Kidney tubule cell (primary cell): ENCODE measurements around the gene HTR7.

ENCODE experiments used
- DNase-seq: peaks from one replicate; pipeline ENCODE4 v3.0.0-alpha.2; 2018; ENCODE audit warnings: low spot score

Gene HTR7

GRCh38 chr10:90740265-90740664, 117.6 kb downstream of the HTR7 start:
- DNase-seq = no peak

- DNase-seq = no peak
Observed at GRCh38 chr10:90738885-90739284, 119.0 kb downstream of the HTR7 start.

GRCh38 chr10:90734415-90734814, 123.4 kb downstream of the HTR7 start:
- DNase-seq = no peak

- DNase-seq = no peak
Observed at GRCh38 chr10:90732581-90732980, 125.3 kb downstream of the HTR7 start.

- DNase-seq = peak; percentile 42
Observed at GRCh38 chr10:90723416-90724068, 134.3 kb downstream of the HTR7 start.

- no peak for DNase-seq
Observed at GRCh38 chr10:90722832-90723231, 135.0 kb downstream of the HTR7 start.

GRCh38 chr10:90718182-90718581, 139.7 kb downstream of the HTR7 start:
- DNase-seq = no peak

GRCh38 chr10:90712529-90712928, 145.3 kb downstream of the HTR7 start:
- DNase-seq = no peak

- DNase-seq = no peak
Observed at GRCh38 chr10:90709727-90710126, 148.1 kb downstream of the HTR7 start.

- DNase-seq = no peak
Observed at GRCh38 chr10:90707657-90708056, 150.2 kb downstream of the HTR7 start.

- DNase-seq = no peak
Observed at GRCh38 chr10:90701428-90701827, 156.4 kb downstream of the HTR7 start.

- no peak for DNase-seq
Observed at GRCh38 chr10:90695915-90696676, 161.7 kb downstream of the HTR7 start.
